SKM-1 treated with dmso at 0.1 percent for 144 hours (cell line): ENCODE results near the gene SIRT2.
"Not testable (repeated sequence)": the region's sequence is repeated elsewhere in the genome, so short reads cannot be mapped to it uniquely, and the experiment has no call there.

ENCODE experiments used
- DNase-seq: peaks from one replicate; lab custom pipeline; 2025; ENCODE audit not compliant: unreplicated experiment; lab: John Stamatoyannopoulos, UW

SIRT2 gene

DNA sequence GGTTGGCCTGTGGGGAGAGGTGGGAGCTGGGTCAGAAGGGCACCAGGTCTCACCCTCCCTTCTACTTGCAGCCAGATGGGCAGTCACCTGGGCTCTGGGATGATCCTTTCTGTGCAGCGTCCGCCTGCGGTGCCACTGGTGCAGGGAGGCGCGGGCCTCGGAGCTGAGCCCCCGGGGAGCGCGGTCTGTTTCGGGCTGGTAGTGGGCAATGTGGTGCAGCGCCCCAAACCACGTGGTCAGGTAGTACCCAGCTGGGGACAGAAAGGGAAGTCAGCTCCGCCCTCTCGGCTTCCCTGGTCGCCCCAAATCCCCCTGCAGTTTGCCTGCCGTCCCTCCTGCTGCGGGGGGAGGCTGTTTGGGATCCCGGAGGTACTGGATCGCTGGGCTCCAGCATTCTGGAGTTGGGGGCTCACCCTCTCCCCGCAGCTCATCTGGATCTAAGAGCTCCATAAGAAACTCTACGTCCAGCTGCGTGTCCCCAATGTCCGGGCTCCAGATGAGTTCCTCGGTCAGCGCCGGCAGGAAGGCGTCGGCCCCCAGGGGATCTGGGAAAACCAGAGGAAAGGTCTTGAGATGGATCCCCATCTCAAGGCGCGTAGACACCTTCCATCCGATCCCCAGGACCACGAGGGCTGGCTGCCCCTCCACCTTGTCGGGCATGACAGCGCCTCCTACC, 30.1 kb downstream of the SIRT2 start:
- no peak for DNase-seq

DNA sequence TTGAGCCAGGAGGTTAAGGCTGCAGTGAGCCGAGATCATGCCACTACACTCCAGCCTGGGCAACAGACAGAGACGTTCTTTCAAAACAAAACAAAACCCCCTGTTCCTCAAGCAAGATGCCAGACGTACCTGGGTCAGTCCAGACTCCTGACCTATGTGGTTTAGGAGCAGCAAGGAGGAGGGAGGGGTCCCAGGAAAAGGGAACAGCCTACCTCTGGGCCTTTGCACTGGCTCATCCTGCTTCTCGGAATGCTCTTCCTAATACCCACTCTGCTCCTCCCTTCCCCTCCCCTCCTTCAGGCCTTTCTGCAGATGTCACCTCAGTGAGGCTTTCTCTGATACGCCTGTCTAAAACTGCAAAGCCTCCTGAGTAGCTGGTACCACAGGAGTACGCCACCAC, 30.9 kb downstream of the SIRT2 start:
- no peak for DNase-seq

DNA sequence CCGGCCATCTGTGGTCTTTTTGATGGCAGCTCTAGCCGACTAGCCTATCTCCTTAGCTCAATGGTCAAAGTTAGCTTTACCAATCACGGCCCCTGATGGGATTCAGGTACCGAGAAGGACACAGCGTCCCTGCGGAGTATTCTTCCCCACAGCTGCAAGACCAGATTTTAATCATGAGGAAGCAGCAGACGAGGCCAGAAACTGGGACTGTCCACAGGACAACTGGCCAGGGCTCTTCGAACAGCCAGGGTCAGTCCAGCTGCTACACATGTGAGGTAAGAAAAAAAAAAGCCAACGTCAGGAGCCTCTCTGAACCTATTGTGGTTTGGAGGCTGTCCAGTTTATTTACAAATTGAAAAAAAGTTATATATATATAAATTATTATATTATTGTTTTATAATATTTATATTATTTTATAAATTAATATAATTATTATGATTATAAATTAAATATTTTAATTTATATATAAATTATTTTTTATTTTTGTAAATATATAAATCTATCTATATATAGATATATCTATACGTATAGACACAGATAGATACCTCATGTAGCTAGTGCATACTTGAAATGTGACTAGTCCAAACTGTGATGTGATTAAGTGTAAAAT, 32.1 kb downstream of the SIRT2 start:
- no peak for DNase-seq

DNA sequence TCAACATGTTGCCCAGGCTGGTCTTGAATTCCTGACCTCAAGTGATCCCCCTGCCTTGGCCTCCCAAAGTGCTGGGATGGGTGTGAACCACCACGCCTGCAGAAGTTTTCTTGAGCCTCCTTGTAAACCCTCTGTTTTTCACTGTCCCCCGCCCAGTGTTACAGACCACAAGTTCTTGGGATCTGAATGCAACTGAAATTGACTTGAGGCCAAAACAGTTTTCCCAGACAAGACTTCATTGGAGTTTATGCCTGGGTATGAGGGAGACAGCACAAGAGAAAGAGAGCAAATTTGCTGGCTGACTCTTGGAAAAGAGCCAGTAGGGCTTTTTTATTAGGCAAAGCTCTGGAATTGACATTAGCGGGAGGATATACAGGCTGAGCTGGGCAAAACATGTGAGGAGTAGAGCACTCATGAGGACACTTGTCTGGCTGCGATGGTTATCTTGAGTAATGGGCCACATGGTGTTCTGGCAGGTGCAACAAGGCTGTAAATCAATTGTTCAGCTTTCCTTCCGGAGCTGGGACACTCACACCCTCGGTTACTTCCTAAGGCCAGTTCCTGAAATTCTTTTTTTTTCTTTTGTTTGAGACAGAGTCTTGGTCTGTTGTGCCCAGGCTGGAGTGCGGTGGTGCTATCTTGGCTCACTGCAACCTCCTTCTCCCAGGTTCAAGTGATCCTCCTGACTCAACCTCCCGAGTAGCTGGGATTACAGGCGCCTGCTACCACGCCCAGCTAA, 36.9 kb downstream of the SIRT2 start:
- peak; percentile 34 for DNase-seq

DNA sequence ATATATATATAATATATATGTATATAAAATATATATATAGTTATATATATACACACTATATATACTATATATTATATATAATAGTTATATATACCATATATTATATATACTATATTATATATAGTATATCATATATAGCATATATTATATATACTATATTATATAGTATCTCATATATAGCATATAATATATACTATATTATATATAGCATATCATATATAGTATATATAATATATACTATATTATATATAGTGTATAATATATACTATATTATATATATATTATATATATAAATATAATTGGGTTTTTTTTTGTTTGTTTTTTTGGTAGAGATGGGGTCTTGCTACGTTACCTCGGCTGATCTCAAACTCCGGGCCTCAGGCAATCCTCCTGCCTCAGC, 38.0 kb downstream of the SIRT2 start:
- no peak for DNase-seq

DNA sequence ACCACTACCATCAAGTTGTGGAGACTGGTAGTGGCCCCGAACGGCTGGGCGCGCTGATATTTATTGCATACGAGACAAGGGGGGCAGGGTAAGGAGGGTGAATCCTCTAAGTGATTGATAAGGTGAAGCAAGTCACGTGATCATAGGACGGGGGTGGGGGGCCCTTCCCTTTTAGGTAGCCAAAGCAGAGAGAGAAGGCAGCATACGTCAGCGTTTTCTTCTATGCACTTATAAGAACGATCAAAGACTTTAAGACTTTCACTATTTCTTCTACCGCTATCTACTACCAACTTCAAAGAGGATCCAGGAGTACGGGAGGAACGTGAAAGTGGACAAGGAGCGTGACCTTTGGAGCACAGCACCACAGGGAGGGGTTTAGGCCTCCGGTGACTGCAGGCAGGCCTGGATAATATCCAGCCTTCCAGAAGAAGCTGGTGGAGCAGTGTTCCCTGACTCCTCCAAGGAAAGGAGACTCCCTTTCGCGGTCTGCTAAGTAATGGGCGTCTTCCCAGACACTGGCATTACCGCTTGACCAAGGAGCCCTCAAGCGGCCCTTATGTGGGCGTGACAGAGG, 39.7 kb downstream of the SIRT2 start:
- not testable (repeated sequence) for DNase-seq

DNA sequence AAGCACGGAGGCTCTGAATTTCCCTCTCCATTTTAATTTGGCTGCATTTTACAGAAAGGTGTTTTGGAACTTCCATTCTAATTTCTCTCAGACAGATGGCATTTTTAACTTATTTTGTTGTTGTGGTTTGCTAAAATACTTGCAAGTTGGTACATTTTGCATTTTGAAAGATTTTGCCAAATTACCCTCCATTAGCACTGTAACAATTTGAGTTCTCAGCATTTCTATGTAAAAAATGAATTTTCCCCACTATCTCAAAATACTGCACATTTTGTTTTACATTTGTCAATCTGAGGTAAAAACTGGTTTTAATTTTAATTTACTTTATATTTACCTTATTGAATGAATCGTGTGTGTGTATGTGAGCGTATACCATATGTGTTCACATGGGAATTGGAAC, 42.6 kb downstream of the SIRT2 start:
- no peak for DNase-seq

DNA sequence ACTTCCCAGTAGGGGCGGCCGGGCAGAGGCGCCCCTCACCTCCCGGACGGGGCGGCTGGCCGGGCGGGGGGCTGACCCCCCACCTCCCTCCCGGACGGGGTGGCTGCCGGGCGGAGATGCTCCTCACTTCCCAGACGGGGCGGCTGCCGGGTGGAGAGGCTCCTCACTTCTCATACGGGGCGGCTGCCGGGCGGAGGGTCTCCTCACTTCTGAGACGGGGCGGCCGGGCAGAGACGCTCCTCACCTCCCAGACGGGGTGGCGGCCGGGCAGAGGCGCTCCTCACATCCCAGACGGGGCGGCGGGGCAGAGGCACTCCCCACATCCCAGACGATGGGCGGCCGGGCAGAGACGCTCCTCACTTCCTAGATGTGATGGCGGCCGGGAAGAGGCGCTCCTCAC, 43.7 kb downstream of the SIRT2 start:
- DNase-seq = not testable (repeated sequence)

DNA sequence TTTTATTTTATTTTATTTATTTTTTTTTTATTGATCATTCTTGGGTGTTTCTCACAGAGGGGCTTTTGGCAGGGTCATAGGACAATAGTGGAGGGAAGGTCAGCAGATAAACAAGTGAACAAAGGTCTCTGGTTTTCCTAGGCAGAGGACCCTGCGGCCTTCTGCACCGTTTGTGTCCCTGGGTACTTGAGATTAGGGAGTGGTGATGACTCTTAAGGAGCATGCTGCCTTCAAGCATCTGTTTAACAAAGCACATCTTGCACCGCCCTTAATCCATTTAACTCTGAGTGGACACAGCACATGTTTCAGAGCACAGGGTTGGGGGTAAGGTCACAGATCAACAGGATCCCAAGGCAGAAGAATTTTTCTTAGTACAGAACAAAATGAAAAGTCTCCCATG, 44.5 kb downstream of the SIRT2 start:
- DNase-seq = not testable (repeated sequence)

DNA sequence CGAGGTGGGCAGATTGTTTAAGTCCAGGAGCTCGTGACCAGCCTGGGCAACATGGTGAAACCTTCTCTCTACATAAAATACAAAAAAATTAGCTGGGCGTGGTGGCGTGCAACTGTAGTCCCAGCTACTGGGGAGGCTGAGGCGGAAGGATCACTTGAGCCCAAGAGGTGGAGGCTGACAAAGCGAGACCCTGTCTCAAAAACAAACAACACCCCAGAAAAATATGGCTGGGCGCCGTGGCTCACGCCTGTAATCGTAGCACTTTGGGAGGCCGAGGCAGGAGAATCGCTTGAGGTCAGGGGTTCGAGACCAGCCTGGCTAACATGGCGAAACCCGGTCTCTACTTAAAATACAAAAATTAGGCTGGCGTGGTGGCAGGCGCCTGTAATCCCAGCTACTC, 46.2 kb downstream of the SIRT2 start:
- DNase-seq = no peak

DNA sequence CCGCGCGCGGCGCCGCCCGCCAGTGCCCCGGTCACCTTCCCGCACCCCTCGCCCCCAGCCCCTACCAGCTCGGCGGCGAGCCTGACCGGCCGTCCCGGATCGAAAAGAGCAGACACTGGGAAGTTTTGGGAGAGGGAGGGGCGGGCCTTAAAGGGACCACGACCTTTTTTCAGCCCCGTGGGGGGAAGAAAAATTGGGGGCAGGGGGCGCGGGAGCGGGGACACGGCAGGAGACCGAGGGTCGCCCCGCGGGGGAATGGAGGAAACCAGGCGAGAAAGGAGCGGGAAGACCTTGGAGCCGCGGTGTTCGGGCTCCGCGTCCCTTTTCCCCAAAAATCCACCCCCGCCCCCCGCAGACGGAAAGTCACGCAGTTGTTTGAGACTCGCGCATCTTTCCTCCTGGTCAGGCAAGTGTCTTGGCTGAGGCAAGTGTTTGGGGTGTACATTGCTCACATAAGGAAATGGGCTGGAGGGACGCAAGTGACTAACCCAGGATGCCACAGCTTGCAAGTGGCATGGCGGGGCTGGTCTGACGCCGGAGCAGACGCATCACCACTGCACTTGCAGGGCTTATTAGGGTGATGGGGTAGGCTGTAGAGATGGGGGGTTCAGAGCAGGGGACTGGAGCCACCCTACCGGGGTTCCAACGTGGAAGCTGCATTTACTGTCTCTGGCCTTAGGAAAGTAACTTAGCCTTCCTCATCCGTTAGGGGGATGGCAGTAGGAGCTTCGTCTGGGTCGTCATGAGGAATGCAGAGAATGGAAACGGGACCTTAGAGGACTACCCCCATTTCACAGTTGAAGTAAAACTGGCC, 47.0 kb downstream of the SIRT2 start:
- DNase-seq = peak; percentile 44

DNA sequence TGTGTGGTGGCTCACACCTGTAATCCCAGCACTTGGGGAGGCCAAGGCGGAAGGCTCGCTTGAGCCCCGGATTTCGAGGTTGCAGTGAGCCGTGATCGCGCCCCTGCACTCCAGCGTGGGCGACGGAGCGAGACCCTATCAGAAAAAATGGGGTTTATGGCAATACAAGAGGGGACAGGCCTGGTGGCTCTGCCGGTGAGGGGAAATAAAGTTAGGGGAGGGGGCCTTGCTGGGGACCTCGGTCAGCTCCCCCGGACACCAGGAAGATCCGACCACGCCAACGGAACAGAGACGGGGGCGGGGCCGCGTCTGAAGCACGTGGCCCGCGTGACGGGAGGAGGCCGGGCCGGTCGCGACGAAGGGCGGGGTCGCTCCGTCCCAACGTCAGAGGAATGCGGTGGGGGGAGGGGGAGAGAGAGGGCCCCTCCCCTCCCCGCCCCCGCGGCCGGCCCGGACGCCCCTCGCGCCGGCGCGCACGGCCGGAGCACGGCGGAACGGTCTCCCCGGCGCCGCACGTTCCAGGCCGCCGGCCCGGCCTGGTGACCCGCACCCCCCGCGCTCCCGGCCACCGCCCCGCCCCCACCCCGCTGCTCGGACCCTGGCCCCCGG, 47.7 kb downstream of the SIRT2 start:
- DNase-seq = peak; percentile 83

DNA sequence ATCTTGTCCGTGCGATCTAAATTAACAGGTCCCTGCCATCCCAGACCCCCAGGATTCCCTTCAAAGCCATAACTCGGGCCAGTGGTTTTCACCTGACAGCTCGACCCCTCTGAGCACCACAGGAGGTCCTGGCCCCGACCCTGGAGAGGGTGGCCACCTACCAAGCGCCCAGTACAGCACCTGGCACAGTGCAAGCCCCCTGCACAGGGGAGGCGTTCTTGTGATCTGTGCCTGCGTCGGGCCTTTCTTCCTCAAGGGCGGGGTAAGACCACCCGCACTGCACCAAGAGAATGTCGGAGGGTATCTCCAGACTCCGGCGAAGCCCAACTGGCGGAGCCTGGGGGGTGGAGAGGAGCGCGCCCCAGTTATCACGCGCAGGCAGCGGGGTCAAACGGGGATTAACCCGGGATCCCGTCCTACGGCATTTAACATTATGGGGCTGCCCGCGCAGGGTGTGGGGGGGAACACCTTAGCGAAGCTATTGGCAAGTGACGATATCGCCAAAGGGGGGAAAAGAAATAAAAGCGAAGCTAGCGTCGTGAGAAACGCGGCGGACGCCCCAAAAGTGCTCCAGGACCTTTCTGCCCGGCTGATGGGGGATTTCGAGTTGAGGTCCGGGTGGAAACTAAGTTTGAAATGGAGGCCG, 48.3 kb downstream of the SIRT2 start:
- no peak for DNase-seq

DNA sequence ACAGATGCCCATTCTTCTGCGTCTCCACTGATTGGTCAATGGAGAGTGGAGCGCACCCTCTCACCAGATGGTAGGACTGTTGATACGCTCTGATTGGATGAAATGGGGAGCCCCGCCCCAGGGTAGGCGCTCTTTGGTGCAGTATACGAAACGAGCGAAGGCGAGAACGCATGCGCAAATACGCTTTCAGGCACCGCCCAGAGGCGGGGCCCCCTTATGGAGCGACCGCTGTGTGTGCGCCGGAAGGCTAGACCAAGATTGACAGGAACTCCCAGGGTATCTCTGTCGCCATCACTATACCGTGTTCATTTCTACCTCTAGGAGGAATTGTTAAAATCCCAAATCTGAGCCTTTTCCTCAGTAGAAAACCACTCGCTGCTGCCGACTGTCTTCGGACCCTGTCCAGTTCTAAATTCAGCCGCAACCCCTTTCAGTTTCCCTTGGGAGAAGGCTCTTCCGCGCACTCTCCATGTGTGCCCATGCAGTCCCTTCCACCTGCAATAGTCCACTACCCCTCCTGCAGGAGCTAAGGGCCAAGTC, 48.9 kb downstream of the SIRT2 start:
- DNase-seq = no peak

DNA sequence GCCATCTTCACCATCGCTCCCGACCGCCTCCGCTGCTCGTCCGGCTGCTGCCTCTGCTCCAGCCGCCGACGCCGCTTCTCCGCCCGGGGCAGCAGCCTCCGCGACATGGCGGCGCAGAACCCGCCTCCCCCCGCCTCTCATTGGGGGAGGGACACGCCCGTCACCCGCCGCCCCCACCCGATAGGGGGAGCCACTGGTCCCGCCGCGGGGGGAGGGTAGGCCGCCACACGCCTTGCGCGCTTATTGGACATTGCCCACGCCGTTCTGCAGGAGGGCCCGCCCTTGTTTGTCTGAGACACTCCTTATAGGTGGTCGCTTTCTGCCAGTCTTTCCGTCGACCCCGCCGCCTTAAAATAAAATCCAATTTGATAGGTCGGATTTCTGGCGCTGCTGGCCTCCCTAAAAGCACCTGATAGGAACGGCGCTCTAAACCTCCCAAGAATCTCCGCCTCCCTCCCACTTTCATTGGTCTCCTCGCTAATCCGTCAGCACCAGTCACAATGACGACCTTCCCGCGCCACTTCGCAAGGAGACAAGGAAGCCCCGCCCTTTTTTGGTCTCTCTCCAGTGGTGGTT, 49.5 kb downstream of the SIRT2 start, which contains the start of gene HNRNPL:
Gene HNRNPL, minus strand, starts transcription at position 127 of the 576 bp plus-strand sequence. Its CDS starts 20 bp downstream, at position 107.
- peak; percentile 100 for DNase-seq

DNA sequence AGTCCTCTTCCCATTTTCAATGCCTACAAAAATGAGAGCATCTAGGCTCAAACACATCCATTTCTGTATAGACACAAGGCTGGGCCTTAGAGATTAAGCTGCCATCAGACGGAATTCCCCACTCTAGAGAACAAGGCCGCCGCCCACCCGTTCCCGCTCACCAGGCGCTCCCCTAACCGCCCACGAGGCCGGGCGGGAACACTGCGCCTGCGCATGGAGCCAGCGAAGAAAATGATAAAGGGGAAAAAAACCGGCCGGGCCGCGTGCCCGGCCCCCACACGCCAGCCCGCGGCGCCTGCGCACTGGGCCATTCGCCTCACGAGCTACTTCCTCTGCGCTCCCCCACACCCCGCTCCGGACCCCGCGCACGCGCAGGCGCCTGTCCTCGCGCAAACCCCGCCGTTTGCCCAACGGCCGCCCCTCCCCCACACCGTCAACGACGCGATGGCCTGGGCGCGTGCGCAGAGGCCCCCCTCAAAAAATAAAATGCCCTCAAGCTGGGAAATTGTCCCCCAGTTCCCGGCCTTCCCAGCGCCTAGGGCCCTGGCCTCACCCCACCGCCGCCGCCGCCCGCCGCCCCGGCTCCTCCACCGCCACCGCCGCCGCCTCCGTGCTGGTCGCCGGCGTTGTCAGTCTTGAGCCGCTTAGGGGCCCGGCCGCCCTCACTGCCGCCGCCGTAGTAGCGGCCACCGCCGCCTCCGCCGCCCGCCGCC, 50.1 kb downstream of the SIRT2 start:
- DNase-seq = peak; percentile 94

DNA sequence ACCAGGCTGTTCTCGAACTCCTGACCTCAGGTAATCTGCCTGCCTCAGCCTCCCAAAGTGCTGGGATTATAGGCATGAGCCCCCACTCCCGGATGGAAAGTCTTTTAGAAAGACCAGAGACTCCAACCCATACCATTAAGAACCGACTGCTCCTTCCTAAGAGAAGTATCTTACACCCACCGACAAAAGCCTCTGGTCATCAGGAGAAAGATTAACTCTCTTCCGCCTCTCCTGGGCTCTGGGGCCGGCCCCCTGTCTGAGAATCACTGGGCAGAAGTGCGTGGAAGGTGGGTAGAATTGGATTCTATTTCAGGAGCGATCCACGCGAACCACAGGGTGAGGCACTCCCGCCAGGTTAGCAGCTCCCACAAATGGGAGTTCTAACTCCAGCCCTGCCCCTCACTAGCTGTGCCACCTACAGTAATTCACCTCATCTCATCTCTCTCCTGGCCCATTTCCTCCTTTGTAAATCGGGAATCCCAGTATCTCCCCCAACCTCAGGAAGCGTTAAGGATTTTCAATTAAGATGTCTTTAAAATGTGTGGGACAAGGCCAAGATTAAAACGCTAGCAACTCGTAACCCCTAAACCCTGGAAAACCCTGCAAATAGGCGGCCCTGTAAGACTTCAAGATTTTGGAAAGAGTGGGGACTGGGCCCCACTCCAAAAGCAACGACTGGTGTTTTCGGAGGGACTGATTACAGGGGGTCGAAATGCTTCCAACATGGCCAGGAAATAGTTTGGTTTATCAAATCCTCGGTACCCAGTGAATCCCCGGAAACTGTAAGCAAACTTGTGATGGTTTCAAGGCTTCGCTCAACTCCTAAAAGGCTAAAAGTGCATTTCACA, 50.9 kb downstream of the SIRT2 start:
- DNase-seq = no peak

DNA sequence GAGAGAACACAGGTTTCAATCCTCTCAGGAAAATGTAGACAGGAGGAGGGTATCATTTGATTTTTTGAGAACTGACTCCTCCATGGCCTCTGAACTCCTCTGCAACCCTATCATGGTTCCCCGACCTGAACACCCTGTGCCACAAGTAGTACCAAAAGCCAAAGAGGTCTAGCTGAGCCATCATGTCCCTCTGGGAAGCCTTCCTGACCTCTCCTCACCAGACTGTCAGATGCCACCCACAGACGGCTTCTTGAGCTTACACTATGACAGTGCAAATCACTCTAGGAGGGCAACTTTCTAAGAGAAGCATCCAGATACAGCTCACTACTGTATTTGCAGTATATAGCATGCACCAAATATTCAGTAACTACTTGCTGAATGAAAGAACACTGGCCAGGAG, 53.3 kb downstream of the SIRT2 start:
- no peak for DNase-seq
